Iris pigment epithelial cell (primary cell): ENCODE results near the gene NDUFA11.
"Not testable (repeated sequence)": the region's sequence is repeated elsewhere in the genome, so short reads cannot be mapped to it uniquely, and the experiment has no call there.

Experiments used
- DNase-seq: peaks from one replicate; pipeline ENCODE4 v3.0.0-alpha.2; 2011; ENCODE audit warnings: low read depth

The NDUFA11 gene

GRCh38 chr19:5857203-5858081 lies 46.1 kb downstream of the NDUFA11 start:
- no peak for DNase-seq

GRCh38 chr19:5855151-5855550 lies 48.4 kb downstream of the NDUFA11 start:
- DNase-seq, result not testable (repeated sequence)

- not testable (repeated sequence) for DNase-seq
Observed at GRCh38 chr19:5854121-5854520, 49.5 kb downstream of the NDUFA11 start.

GRCh38 chr19:5851302-5851701 lies 52.3 kb downstream of the NDUFA11 start, which contains the start of gene FUT3:
TSS of gene FUT3 (minus strand) at chr19:5851449.
- no peak for DNase-seq

GRCh38 chr19:5850743-5851293 lies 52.8 kb downstream of the NDUFA11 start:
- peak; percentile 55 for DNase-seq

GRCh38 chr19:5850189-5850588 lies 53.4 kb downstream of the NDUFA11 start:
- DNase-seq, result no peak

- DNase-seq, result not testable (repeated sequence)
Observed at GRCh38 chr19:5848621-5849020, 55.0 kb downstream of the NDUFA11 start.

- not testable (repeated sequence) for DNase-seq
Observed at GRCh38 chr19:5847846-5848245, 55.7 kb downstream of the NDUFA11 start.
